ENCODE data around the gene PDE11A.
"Not testable (repeated sequence)": the region's sequence is repeated elsewhere in the genome, so short reads cannot be mapped to it uniquely, and the experiment has no call there.

Gene PDE11A

DNA sequence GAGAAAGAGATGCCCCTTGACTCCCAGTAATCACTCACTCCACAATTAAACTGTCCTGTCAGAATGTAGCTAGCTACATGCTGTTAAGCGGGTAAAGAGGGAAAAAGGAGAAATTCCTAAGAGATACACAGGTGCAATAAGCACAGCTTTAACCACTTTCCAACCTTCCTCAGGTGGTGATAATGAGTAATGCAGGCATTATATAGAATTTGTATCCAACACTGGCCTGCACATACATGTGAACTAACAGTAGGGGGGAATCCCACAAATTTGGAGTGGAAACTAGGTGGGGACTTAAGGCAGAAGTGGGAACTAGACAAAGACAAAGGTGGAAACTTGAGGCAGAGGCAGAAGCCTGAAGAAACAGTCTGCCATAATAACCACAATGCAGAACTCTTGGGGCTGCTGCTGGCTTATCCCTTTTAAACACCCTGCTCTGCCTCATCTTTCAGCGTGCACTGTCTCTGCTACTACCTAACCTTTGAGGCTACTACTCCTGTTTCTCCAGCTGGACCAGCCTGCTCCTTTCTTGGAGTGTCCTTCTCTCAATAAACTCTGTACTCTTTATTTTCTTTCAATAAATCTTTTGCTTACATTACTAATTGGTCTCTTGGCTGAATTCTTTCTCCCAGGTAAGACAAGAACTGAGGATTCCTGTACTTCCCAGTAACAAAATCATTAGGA, 259.7 kb downstream of the PDE11A start:
- H3K27ac Mint-ChIP-seq: no peak overlapping the region
- no peak overlapping the region for H3K4me3 Mint-ChIP-seq
- H3K9me3 Mint-ChIP-seq: no peaks in the 10 kb centered on the region
- peaks cover 12% of the 10 kb centered on the region for H3K27me3 Mint-ChIP-seq
- no peaks in the 10 kb centered on the region for H3K4me1 Mint-ChIP-seq
- H3K36me3 Mint-ChIP-seq: no peaks in the 10 kb centered on the region

DNA sequence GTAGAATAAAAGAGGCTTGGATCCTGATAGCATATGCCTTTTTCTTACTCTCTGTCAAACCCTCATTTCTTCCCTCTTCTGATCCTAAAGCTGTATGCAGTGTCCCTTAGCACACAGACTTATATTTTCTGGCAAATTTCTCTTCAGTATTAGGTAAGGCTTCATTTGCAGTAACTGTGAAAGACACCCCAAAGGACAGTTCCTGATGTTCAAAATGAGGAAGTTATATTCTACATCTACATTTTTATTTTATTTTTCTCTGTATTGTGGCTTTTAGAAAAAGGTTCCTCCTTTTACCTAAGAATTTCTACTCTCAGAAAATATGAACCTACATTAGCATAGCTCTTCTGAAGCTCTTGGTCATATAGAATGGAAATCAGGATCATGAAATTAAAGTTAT, 261.7 kb downstream of the PDE11A start:
- no peak overlapping the region for H3K27ac Mint-ChIP-seq
- no peaks in the 10 kb centered on the region for H3K36me3 Mint-ChIP-seq
- H3K4me1 Mint-ChIP-seq: no peaks in the 10 kb centered on the region
- no peaks in the 10 kb centered on the region for H3K9me3 Mint-ChIP-seq
- peaks cover 14% of the 10 kb centered on the region for H3K27me3 Mint-ChIP-seq
- no peak overlapping the region for H3K4me3 Mint-ChIP-seq

DNA sequence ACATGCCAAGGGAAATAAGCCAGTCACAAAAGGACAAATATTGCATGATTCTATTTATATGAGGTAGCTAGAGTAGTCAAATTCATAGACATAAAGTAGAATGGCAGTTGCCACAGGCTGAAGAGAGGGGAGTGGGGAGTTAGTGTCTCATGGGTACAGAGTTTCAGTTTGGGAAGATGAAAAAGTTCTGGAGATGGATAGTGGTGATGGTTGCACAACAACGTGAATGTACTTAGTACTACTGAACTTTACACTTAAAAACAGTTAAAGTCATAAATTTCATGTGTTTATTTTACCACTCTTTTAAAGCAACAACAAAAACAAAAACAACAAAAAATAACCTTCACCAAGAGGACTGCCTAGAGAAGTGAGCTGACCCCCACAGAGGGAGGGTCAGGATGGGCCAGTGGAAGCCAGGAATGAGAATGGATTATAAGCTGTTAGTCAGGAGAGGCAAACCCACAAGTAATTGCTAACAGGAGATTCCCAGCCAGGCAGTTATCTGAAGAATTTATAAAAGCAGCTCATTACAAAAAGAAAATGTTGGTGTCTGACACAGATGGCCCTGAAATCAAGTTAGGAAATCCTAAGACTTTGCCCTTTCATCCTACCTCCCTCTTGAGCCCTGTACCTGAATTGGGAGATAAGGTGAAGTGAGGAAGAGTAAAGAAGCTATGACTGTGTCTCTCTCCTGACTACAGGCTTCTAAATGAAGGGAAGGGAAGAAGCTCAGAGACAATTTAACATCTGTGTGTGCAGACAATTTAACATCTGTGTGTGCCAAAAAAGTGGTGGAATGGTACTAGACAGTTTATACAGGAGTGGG, 263.4 kb downstream of the PDE11A start:
- Mint-ChIP-seq H3K27ac (no peak overlapping the region), H3K4me1 (no peaks in the 10 kb centered on the region), H3K9me3 (no peaks in the 10 kb centered on the region), H3K4me3 (no peak overlapping the region), H3K27me3 (peaks cover 7% of the 10 kb centered on the region), H3K36me3 (no peaks in the 10 kb centered on the region)

DNA sequence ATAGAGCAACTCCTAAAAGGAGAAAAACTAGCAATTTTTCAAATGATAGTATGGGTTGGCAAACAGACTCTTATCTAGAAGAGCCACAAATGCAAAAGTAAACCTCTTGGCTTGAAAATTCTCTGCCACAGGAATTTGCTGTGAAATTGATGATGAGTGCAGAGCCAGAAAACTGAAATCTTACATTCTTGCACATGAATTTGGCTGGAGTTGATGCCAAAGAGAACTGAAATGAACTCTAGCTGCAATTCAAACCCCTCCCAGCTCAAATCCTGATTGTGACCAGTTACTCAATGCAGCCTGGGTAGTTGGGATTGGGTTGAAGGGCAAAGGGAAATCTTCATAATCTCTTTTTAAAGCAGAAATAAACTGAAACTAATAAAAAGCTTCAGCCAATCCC, 266.6 kb downstream of the PDE11A start:
- no peak overlapping the region for H3K27ac Mint-ChIP-seq
- H3K36me3 Mint-ChIP-seq: no peaks in the 10 kb centered on the region
- peaks cover 23% of the 10 kb centered on the region for H3K27me3 Mint-ChIP-seq
- H3K9me3 Mint-ChIP-seq: no peaks in the 10 kb centered on the region
- H3K4me1 Mint-ChIP-seq: no peaks in the 10 kb centered on the region
- no peak overlapping the region for H3K4me3 Mint-ChIP-seq

DNA sequence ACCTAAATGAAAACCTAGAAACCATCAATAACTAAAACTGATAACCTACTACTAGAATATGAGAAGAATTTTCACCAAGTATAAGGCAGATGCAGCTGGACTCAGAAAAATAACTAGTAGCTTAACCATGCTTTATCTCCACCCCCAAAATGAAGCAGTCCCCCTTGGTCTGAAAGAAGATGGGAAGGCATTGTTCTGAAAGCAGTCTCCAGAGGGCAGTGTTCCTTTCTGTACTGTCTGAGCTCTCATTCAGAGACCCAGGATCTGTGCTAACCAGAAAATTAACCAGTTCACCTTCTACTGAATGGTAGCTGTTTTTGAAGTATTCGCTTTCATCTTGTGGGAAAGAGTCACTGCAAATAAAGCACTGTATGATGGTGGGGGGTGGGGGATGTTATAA, 273.0 kb downstream of the PDE11A start:
- Mint-ChIP-seq H3K27me3 (peaks cover 32% of the 10 kb centered on the region), H3K9me3 (no peaks in the 10 kb centered on the region), H3K4me1 (no peaks in the 10 kb centered on the region), H3K4me3 (no peak overlapping the region), H3K36me3 (no peaks in the 10 kb centered on the region), H3K27ac (no peak overlapping the region)

DNA sequence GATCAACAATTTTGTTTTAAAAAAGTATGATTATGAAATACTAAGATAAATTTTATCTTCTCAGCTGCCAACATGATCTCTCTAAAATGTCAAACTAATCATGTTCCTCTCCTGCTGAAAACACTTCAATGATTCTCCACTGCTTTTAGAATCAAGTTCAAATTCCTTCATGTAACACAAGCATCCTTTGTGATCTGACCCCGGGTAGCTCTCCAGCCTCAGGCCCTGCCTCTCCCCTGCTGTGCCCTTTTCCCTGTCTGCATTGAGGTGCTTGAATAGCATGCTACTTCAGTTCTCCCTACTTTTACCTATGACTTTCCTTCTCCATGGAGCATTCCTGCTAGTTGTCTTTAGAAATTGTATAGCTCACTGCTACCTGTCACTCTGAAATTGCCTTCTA, 274.8 kb downstream of the PDE11A start:
- no peaks in the 10 kb centered on the region for H3K36me3 Mint-ChIP-seq
- no peak overlapping the region for H3K4me3 Mint-ChIP-seq
- H3K9me3 Mint-ChIP-seq: no peaks in the 10 kb centered on the region
- H3K4me1 Mint-ChIP-seq: no peaks in the 10 kb centered on the region
- no peak overlapping the region for H3K27ac Mint-ChIP-seq
- peaks cover 25% of the 10 kb centered on the region for H3K27me3 Mint-ChIP-seq

DNA sequence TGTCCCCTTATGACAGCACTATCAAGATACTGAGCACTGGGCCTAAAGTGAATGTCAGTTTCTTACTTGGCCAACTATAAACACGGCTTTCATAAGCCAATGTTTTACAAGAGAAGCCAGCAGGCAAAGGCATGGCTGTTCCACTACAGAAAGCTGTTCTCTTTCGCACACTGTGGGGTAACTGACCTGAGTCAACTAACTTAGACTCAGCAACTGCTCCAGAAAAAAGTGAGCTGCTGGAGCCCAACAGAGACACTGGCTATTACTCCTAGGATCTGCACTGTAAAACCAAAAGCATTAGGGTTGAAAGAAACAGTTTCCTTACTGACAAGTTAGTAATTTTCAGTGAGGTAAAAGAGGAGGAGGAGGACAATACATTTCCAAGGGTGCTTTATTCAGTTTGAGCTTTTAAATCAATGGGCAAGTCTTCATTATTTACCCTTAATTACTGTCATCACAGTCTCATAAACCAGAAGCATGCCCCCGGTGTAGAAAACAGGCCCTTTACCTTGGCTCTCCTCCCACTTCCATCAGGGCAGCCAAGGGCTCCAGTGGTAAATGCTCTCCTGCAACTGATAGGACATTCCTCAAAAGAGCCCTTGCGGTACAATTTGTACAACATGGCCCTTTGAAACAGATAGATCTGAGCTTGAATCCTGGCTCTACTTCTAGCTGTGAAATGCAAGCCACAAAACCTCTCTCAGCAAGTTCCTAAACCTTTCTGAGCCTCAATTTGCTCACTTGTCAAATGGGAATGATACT, 275.7 kb downstream of the PDE11A start:
- H3K4me3 Mint-ChIP-seq: no peak overlapping the region
- H3K9me3 Mint-ChIP-seq: no peaks in the 10 kb centered on the region
- H3K36me3 Mint-ChIP-seq: no peaks in the 10 kb centered on the region
- H3K27me3 Mint-ChIP-seq: peaks cover 20% of the 10 kb centered on the region
- no peak overlapping the region for H3K27ac Mint-ChIP-seq
- no peaks in the 10 kb centered on the region for H3K4me1 Mint-ChIP-seq

DNA sequence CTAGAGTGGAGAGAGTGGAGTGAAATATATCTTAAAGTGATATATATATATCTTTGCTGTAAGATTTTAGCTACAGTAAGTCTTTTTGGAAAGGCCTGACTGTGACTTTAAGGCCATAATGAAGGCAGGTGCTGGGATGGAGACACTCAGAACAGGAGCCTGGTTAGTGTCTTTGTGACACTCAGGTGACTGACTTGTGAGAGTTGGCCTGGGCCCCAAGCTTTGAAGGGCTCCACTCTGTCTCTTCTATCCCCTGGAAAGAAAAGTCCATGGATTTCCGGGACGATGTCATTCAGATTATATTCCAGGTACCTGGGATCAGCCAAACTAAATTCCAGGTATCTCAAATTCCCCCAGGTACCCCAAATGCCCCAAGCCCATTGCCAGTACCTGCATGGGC, 276.6 kb downstream of the PDE11A start:
- Mint-ChIP-seq H3K27ac (no peak overlapping the region), H3K9me3 (no peaks in the 10 kb centered on the region), H3K4me1 (no peaks in the 10 kb centered on the region), H3K36me3 (no peaks in the 10 kb centered on the region), H3K27me3 (peaks cover 17% of the 10 kb centered on the region), H3K4me3 (no peak overlapping the region)

DNA sequence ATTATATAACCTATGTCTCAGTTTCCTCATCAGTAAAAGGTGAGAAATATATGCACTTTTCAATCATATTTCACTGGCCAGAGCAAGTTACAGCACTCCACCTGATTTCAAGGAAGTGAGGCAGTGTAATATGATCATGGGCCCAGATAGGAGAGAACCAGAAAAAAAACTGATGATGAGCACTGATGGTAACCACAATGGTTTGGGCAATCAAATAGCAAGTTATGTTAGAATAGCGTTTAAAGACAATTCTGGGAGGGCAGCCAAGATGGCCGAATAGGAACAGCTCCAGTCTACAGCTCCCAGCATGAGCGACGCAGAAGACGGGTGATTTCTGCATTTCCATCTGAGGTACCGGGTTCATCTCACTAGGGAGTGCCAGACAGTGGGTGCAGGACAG, 287.4 kb downstream of the PDE11A start:
- not testable (repeated sequence) for H3K27ac Mint-ChIP-seq, H3K9me3 Mint-ChIP-seq, H3K36me3 Mint-ChIP-seq, H3K4me3 Mint-ChIP-seq, H3K27me3 Mint-ChIP-seq
- peaks cover 37% of the 10 kb centered on the region for H3K4me1 Mint-ChIP-seq

DNA sequence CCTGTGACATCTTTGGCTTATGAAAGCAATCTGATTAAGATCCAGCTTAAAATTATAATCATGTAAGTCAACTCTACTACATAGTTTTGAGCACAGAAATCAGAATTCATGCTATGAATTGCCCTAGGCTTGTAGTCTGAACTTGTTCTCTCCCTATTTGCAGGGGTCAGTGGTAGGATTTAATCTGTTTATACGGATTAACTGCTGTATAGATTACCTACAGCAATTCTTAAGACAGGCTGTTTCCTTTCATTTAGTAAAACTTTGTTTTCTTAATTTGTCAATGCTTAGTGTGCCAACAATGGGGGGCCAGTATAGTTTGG, 287.9 kb downstream of the PDE11A start:
- peaks cover 3% of the 10 kb centered on the region for H3K36me3 Mint-ChIP-seq
- H3K27ac Mint-ChIP-seq: peak overlapping the region; percentile 68
- H3K9me3 Mint-ChIP-seq: no peaks in the 10 kb centered on the region
- H3K4me3 Mint-ChIP-seq: peak overlapping the region; percentile 77
- H3K4me1 Mint-ChIP-seq: peaks cover 40% of the 10 kb centered on the region
- no peaks in the 10 kb centered on the region for H3K27me3 Mint-ChIP-seq

DNA sequence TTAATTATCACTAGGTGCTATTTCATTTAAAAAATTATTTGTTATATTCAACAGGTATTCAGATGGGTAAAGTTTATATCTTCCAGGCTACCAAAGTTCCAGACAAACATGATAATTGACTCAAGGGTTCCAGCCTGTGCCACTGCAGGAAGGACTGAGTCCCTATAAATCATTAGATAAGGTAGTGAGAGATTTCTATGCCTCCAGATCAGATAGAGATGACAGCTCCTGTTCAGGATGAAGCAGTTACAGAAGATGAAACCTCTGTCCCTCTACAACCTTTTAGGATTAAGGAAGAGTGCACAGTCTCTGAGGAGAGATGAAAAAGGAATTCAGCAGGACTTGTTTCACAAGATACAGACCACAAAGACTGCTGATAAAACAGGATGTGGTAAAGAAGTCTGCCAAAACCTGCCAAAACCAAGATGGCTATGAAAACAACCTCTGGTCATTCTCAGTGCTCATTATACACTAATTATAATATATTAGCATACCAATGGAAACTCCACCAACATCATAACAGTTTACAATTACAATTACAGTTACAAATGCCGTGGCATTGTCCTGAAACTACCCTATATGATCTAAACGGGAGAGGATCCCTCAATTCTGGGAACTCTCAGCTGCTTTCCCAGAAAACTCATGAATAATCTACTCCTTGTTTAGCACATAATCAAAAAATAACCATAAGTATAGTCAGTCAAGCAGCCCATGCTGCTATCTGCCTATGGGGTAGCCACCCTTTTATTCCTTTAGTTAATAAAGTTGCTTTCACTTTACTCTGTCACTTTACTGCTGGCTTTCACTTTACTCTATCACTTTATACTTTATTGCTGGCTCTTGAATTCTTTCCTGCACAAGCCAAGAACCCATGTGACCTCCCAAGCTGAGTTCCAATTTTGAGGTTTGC, 288.5 kb downstream of the PDE11A start:
- peaks cover 3% of the 10 kb centered on the region for H3K36me3 Mint-ChIP-seq
- peaks cover 42% of the 10 kb centered on the region for H3K4me1 Mint-ChIP-seq
- no peaks in the 10 kb centered on the region for H3K9me3 Mint-ChIP-seq
- peak overlapping the region; percentile 68 for H3K27ac Mint-ChIP-seq
- H3K4me3 Mint-ChIP-seq: peak overlapping the region; percentile 77
- no peaks in the 10 kb centered on the region for H3K27me3 Mint-ChIP-seq

DNA sequence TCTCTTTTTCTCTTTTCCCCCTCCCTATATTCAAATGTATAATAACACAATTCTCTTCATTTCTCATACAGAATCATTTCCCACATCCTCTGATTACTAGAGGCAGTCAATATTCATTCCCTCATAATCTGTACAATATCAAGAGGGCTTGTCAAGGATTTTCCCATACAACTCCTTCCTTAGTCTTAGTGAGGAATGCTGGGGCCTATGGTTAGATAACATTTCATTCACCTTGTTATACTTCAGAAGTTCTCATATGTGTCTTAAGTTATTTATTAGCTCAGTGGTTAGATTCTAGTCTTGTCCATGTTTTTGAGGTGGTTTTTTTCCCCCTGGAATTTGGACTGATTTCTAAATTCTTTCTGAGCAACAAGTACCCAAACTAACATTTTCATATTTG, 289.5 kb downstream of the PDE11A start:
- H3K9me3 Mint-ChIP-seq: no peaks in the 10 kb centered on the region
- peaks cover 42% of the 10 kb centered on the region for H3K4me1 Mint-ChIP-seq
- H3K27me3 Mint-ChIP-seq: no peaks in the 10 kb centered on the region
- H3K36me3 Mint-ChIP-seq: peaks cover 3% of the 10 kb centered on the region
- H3K4me3 Mint-ChIP-seq: no peak overlapping the region
- no peak overlapping the region for H3K27ac Mint-ChIP-seq

DNA sequence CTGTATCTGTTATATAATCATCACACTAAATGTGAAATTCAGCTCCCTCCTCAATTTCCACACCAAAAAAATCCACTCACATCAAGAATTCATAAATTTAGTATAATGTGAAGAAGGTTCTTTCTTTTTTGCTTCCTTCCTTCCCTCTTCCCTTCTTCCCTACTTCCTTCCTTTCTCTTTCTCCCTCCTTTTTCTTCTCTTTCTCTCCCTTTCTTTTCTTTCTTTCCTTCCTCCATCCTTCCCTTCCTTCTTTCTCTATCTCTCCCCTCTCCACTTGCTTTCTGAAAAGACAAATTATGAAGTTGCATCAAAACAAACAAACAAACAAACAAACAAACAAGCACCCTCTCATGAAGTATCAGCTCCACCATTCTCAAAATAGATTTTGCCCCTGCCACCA, 290.0 kb downstream of the PDE11A start:
- Mint-ChIP-seq H3K4me1 (peaks cover 42% of the 10 kb centered on the region), H3K9me3 (no peaks in the 10 kb centered on the region), H3K27me3 (no peaks in the 10 kb centered on the region), H3K27ac (no peak overlapping the region), H3K4me3 (no peak overlapping the region), H3K36me3 (peaks cover 3% of the 10 kb centered on the region)

DNA sequence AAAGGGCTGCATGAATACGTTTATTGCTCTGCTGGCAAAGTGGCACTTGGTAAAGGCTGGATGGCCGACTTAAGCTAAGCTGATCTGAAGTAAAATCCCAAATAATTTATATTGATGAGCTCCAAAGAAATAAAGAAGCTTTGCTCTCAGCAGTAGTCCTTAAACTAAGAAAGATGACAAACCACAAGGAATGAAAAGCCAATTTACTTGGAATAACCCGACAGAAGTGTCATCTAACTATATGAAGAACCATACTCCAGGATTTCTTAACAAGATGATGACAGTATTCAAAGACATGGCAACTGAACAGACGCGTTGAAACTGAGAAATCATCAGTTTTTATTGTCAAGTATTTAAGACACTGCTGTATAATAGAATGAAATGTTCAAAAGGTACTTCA, 294.1 kb downstream of the PDE11A start:
- Mint-ChIP-seq H3K9me3 (no peaks in the 10 kb centered on the region), H3K27ac (no peak overlapping the region), H3K36me3 (no peaks in the 10 kb centered on the region), H3K27me3 (no peaks in the 10 kb centered on the region), H3K4me3 (no peak overlapping the region), H3K4me1 (peaks cover 25% of the 10 kb centered on the region)

DNA sequence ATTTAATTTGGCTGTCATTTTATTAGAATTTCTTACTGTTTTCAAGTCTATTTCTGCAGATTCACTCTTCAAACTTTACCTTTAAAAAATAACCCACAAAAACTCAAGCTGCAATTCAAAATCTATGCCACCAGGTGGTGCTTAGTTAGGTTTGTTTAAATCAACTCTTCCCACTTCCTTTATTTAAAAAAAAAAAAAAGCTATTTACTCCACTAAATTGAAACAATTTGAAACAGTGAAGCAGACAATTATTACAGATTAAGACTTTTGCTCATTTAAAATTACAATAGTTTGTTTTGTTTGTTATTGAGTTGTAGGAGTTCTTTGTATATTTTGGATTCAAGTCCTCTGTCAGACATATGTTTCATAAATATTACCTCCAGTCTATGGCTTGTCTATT, 300.0 kb downstream of the PDE11A start:
- H3K4me1 Mint-ChIP-seq: peaks cover 13% of the 10 kb centered on the region
- no peaks in the 10 kb centered on the region for H3K9me3 Mint-ChIP-seq
- H3K4me3 Mint-ChIP-seq: no peak overlapping the region
- H3K27ac Mint-ChIP-seq: no peak overlapping the region
- peaks cover 1% of the 10 kb centered on the region for H3K27me3 Mint-ChIP-seq
- no peaks in the 10 kb centered on the region for H3K36me3 Mint-ChIP-seq
